GM18868 (cell line): ENCODE measurements around the gene KATNIP.

Source experiments
- ATAC-seq: cut with Tn5 transposase; IDR thresholded peaks from one replicate; pipeline ENCODE4 v1.9.1; 2021; ENCODE audit warnings: mild to moderate bottlenecking, moderate library complexity; ENCODE audit not compliant: unreplicated experiment

The KATNIP gene

DNA sequence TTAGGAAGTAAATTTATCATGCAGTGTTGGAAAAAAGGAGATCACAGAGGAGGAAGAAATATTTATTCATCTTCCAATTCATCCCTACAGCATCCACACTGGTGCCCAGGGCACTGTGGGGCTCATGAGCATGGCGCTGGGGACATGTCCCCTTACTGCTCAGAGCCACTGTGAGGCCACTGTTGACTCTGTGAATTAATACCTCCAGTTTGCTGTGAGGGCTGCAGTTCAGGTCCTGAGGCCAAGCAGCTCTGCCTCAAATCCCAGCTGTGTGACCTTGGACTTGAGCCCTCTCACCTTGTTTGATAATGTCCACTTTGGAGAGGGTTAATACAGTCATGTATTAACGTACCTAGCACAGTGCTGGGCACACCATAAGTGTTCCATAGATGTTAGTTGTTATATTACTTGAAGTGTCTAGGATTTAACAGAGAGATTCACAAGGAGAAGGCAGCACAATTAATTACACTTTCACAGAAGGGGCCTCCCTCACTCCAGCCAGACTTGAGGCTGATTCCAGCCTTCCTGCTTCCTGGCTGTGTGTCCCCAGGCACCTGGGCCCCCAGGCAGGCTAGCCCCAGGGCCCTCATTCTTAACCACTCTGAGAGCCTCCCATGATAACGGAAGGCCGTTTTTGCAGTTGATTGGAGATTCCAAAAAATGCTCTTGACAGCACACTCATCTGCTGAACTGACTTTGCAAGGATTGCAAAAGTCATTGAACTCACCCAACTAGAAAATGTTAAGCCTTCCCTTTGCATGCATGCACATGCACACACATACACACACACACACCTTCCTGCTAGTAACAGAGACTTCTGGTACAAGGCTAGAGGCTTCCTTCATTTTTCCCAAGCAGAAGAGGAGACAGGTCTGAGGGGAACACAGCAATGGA, 29.4 kb downstream of the KATNIP start:
- ATAC-seq = no peak

DNA sequence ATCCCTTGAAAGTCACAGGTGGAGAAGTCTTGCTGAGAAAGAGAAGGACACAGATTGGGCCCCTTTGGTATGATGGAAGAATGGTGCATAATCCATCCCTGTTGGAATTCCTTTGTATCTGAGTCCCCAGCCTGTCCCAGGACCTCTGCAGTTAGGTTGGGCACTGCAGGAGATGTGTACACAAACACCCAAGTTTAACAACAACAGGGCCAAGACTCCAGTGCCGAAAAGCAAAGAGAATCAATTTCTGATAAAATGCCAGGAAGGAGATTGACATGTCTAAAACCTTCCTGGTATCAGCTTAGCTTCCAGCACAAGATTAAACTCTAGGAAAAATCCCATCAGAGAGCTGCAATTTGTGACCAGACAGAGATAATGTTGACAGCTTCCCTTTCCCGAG, 32.9 kb downstream of the KATNIP start:
- ATAC-seq = no peak

DNA sequence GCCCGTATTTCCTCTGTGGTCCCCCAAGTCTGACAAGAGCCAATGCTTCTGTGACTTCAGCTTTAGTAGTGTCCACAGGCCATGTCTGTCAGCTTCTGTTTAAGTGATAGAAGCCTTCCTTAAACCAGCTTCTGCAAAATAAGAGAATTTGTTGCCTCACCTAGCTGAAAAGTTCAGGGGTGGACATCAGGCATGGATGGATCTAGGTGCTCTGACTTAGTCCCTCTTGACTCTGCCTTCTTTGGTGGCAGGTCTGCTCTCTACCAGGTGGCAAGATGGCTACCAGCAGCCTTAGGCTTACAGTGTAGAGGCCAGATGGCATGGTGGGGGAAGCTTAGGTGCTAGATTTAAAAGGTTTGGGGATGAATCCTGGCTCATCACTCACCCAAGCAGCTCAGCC, 33.7 kb downstream of the KATNIP start:
- ATAC-seq = no peak

DNA sequence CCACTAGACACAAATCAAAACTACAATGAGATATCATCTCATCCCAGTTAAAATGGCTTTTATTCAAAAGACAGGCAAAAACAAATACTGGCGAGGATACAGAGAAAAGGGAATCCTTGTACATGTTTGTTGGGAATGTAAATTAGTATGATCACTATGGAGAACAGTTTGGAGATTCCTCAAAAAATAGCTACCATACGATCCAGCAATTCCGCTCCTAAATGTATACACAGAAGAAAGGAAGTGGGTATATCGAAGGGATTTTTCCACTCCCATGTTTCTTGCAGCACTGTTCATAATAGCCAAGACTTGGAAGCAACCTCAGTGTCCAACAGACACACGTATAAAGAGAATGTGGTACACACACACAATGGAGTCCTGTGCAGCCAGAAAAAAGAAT, 35.3 kb downstream of the KATNIP start:
- no peak for ATAC-seq

DNA sequence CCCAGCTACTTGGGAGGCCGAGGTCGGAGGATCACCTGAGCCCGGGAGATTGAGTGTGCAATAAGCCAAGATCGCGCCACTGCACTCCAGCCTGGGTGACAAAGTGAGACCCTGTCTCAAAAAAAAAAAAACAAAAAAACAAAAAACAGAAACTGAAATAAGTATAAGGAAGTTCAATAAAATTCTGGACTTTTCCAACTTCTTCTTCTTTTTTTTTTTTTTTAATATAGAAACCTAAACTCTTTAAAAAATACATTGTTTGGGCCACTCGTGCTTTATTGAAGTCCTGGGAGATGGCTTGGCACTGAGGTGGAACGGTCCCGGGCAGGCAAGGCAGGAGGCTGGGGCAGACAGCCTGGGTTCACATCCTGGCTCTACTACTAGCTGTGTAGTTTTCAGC, 36.8 kb downstream of the KATNIP start:
- no peak for ATAC-seq

DNA sequence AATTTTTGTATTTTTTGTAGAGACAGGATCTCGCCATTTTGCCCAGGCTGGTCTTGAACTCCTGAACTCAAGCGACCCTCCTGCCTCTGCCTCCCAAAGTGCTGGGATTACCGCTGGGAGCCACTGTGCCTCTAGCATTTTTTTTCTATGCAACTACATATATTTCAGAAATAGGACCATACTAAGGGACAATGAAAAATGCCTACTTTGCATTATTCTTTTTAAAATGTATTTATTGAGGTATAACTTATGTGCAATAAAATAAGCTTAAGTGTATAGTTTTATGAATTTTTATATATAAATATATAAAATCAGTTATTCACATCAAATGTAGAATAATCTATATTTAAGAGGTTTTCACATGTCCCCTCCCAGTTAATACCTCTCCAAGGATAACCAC, 38.1 kb downstream of the KATNIP start:
- ATAC-seq = no peak

DNA sequence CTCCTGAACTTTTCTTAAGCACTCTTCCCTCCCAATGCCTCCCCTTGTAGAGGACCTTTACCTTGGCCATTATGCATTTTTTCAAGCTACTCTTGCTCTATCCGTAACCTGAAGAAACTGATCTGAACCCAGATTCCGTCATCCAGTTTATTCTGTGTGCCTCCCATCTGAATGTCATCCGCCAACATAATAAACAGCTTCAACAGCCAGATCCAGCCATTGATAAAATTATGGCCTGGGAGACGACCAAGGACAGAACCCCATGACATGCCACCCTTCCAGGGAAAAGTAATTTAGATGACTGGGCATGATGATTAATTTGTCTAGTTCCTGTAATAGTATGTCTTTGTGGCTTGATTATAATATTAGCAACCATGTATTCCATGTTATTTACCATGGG, 41.9 kb downstream of the KATNIP start:
- no peak for ATAC-seq

DNA sequence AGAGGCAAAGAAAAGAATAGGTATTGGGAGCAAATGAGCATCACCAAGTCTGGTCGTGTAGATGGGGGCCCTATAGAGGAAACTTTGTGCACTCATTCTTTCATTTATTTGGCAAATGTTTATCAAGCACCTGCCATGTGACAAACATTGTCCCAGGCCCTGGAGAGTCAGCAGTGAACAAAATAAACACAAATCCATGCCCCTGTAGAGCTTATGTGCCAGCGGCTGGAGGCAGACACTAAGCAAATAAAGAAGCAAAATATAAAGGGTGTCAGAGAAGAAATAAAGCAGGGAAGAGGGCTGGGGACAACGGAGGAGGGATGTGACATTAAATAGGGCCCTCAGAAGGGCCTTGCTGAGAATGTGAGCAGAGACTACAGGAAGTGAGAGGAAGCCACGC, 45.5 kb downstream of the KATNIP start:
- ATAC-seq = no peak

DNA sequence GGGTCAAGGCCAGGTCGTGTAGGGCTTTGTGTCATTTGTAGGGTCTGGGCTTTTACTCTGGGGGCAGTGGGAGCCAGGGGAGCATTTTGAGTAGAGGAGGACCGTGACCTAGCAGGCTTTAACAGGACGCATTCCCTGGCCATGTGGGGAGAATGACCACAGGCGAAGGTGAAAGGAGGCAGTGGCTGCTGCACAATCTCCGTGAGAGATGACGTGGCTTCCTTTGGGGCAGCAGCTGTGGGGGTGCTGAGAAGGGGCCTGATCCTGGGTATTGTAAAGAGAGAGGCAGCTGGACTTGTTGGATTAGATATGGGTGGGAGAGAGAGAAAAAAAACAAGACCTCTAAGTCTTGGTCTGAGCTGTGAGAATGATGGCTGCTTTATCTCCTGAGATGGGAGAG, 46.0 kb downstream of the KATNIP start:
- ATAC-seq = no peak

DNA sequence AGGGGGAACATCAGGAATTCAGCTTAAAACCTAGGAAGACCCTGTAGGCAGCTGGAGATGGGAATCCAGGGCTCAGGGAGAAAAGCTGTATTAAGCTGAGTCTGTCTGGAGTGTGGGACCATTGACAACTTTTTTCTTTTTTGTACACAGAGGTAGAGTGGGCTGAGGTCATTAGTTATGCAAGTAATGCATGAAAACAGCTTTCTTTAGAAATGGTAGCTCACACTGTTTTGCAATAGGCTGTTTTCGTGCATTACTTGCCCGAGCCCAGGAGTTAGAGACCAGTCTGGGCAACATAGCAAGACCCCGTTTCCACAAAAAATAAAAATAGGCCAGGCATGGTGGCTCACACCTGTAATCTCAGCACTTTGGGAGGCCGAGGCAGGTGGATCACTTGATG, 46.5 kb downstream of the KATNIP start:
- no peak for ATAC-seq

DNA sequence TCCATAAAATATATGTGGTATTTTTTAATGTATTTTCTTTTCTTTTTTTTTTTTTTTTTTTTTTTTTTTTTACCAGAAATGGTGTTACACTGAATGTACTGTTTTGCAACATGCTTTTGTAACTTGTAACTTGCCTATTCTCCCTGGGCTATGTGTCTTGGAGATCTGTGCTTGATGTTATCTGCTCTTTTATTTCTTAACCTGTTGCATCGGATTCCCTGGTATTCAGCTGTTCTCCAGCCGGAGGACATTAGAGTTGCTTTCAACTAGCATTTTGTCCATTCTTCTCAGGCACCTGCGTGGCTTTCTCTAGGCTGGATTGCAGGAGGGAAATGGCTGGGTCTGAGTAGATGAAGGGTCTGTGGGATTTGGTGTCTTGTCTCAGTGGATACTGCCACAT, 47.4 kb downstream of the KATNIP start:
- ATAC-seq = no peak

DNA sequence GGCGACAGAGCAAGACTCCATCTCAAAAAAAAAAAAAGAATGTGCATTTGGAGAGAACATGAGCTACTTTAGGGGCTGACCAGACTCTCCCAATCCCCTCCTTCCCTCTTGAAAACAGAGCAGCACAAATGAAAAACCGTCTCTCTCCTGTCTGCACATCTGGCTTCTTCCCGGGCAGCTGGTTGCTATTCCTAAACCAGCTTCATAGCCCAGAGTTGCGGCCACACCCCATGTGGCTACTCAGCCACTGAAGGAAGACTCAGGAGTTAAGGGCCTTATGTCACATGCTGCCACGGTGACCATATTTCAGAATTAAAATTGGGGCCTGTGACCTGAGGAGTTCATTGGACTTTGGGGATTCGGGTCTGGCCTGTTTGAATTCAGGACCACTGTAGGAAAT, 48.3 kb downstream of the KATNIP start:
- ATAC-seq = no peak

DNA sequence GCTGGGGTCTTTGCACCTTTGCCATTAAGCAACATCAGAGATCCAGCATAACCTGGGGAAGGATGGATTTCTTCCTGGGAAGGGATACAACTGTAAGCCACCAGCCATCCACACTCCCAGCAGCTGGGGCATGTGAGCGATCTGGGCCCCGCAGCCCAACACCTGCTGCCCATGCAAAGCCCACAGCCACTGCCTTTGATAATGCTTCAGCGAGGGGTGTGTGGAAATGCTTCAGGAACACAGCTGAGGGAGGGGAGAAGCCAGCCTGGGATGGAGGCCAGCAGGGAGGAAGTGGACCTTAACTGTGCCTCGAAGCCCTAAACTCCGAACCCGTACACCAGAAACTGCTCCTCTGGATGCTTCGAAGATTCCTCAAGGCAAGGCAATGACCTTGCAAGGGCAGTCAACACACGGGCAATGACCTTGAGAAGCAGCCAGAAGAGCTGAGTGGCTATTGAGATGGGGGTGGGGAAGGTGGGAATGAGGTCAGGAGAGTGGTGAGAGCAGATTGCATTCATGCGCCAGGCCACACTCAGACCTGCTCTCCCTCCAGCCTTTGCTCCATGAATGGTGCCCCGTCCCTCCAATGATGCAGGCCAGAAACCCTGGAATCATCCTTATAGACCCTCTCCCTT, 49.1 kb downstream of the KATNIP start:
- ATAC-seq = no peak

DNA sequence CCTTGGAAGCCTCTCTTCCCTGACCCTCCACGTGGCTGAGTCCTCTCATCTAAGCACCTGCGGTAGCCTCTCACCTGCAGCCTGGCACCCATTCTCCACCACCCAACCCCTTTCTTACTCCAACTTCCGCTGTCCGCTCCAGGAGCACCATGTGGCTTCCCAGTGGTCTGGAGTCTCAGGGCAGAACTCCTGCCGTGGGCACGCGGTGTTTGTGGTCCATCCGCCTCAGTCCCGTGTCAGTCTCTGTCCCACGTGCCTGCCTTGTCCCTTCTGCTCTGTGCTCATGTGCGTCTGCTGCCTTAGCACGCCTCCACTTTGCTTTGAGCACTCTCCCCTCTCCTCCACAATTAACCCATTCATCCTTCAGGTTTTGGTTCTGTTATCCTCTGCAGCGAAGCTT, 49.7 kb downstream of the KATNIP start:
- no peak for ATAC-seq
